Measurements from ENCODE around the gene TRA2A. TPM values are rescaled to one million over a fixed set of nuclear protein-coding genes. Genes with fewer than 3 reads are reported as not detected.
A peak's percentile ranks its signal among the peaks of the same experiment; 100 is the strongest.

Gene TRA2A
- 100 to 1,000 TPM; 108 to 113 TPM for total RNA-seq

- ChIA-PET CTCF (interaction anchor here (1.3 to 1.7 kb wide), 2 partner anchors 14 to 15 kb away, joined by 12 read pairs; no protein-coding TSS in a partner anchor), POLR2A (interaction anchor here (0.8 to 1.6 kb wide), 6 partner anchors 8 to 1040 kb away, joined by 3 to 29 read pairs (median 3); no protein-coding TSS in a partner anchor)
- peaks cover 37% of the 10 kb centered on the region for H3K36me3 Mint-ChIP-seq (ENCODE audit: low read depth)
- peak within 1 kb of the TSS; percentile 100 for H3K27ac Mint-ChIP-seq
- peak; percentile 98 for DNase-seq
- no peaks in the 10 kb centered on the region for H3K9me3 Mint-ChIP-seq (ENCODE audit: insufficient read depth)
- peaks cover 42% of the 10 kb centered on the region for H3K4me1 Mint-ChIP-seq (ENCODE audit: low read depth)
- no peaks in the 10 kb centered on the region for H3K27me3 Mint-ChIP-seq (ENCODE audit: low read depth)
- peak; percentile 94 for ATAC-seq
- peak within 1 kb of the TSS; percentile 100 for H3K4me3 Mint-ChIP-seq
Measured at GRCh38 chr7:23531794-23532489, at the start of gene TRA2A. TSS of gene TRA2A (minus strand) at chr7:23531981. CDS start at chr7:23531824, 157 bp downstream.

- ChIA-PET POLR2A (no interaction called here), CTCF (interaction anchor here (0.6 to 3.3 kb wide), 9 partner anchors 12 to 149 kb away, joined by 3 to 30 read pairs (median 4); partner anchors contain the start of gene STK31)
- Mint-ChIP-seq H3K27me3 (ENCODE audit: low read depth) (peaks cover 14% of the 10 kb centered on the region), H3K36me3 (ENCODE audit: low read depth) (no peaks in the 10 kb centered on the region), H3K27ac (no peak overlapping the region), H3K4me1 (ENCODE audit: low read depth) (no peaks in the 10 kb centered on the region), H3K9me3 (ENCODE audit: insufficient read depth) (no peaks in the 10 kb centered on the region), H3K4me3 (no peak overlapping the region)
- ATAC-seq (peak; percentile 83), DNase-seq (peak; percentile 73)
Measured at GRCh38 chr7:23570592-23571200, 38.9 kb upstream of the TRA2A start.

GRCh38 chr7:23558303-23558702 lies 26.5 kb upstream of the TRA2A start:
- Mint-ChIP-seq H3K36me3 (ENCODE audit: low read depth) (no peaks in the 10 kb centered on the region), H3K4me3 (no peak overlapping the region), H3K27ac (no peak overlapping the region), H3K9me3 (ENCODE audit: insufficient read depth) (no peaks in the 10 kb centered on the region), H3K27me3 (ENCODE audit: low read depth) (peaks cover 17% of the 10 kb centered on the region), H3K4me1 (ENCODE audit: low read depth) (no peaks in the 10 kb centered on the region)
- no peak for ATAC-seq
- CTCF ChIA-PET = interaction anchor here (0.6 to 3.2 kb wide), 2 partner anchors 12 to 109 kb away, joined by 3 to 10 read pairs; no protein-coding TSS in a partner anchor
- POLR2A ChIA-PET = no interaction called here
- DNase-seq = no peak

- Mint-ChIP-seq H3K9me3 (ENCODE audit: insufficient read depth) (no peaks in the 10 kb centered on the region), H3K4me1 (ENCODE audit: low read depth) (peaks cover 11% of the 10 kb centered on the region), H3K27ac (no peak overlapping the region), H3K36me3 (ENCODE audit: low read depth) (no peaks in the 10 kb centered on the region), H3K4me3 (no peak overlapping the region), H3K27me3 (ENCODE audit: low read depth) (peaks cover 2% of the 10 kb centered on the region)
- POLR2A ChIA-PET = no interaction called here
- CTCF ChIA-PET = interaction anchor here (0.7 to 9.5 kb wide), 12 partner anchors 10 to 272 kb away, joined by 3 to 138 read pairs (median 8); partner anchors contain the start of gene STK31
- DNase-seq = no peak
- ATAC-seq = no peak
Measured at GRCh38 chr7:23547662-23548061, 15.9 kb upstream of the TRA2A start.

GRCh38 chr7:23546897-23547572 lies 15.3 kb upstream of the TRA2A start:
- DNase-seq = peak; percentile 86
- Mint-ChIP-seq H3K27me3 (ENCODE audit: low read depth) (peaks cover 2% of the 10 kb centered on the region), H3K4me3 (no peak overlapping the region), H3K27ac (no peak overlapping the region), H3K4me1 (ENCODE audit: low read depth) (peaks cover 11% of the 10 kb centered on the region), H3K9me3 (ENCODE audit: insufficient read depth) (no peaks in the 10 kb centered on the region), H3K36me3 (ENCODE audit: low read depth) (no peaks in the 10 kb centered on the region)
- ChIA-PET POLR2A (interaction anchor here (0.6 kb wide), 1 partner anchor 57 kb away, joined by 3 read pairs; no protein-coding TSS in a partner anchor), CTCF (interaction anchor here (0.6 to 9.5 kb wide), 58 partner anchors 10 to 286 kb away, joined by 3 to 138 read pairs (median 4); partner anchors contain the start of genes CCDC126, FAM221A and STK31)
- ATAC-seq = peak; percentile 82

GRCh38 chr7:23545493-23545892 lies 13.7 kb upstream of the TRA2A start:
- Mint-ChIP-seq H3K27me3 (ENCODE audit: low read depth) (peaks cover 2% of the 10 kb centered on the region), H3K9me3 (ENCODE audit: insufficient read depth) (no peaks in the 10 kb centered on the region), H3K36me3 (ENCODE audit: low read depth) (no peaks in the 10 kb centered on the region), H3K27ac (no peak overlapping the region), H3K4me1 (ENCODE audit: low read depth) (peaks cover 11% of the 10 kb centered on the region), H3K4me3 (no peak overlapping the region)
- DNase-seq (no peak), ATAC-seq (no peak)
- CTCF ChIA-PET = interaction anchor here (0.7 to 9.5 kb wide), 19 partner anchors 13 to 281 kb away, joined by 3 to 138 read pairs (median 5); partner anchors contain the start of gene STK31
- POLR2A ChIA-PET = no interaction called here

GRCh38 chr7:23544913-23545354 lies 13.2 kb upstream of the TRA2A start:
- Mint-ChIP-seq H3K36me3 (ENCODE audit: low read depth) (peaks cover 2% of the 10 kb centered on the region), H3K27ac (no peak overlapping the region), H3K4me3 (no peak overlapping the region), H3K9me3 (ENCODE audit: insufficient read depth) (no peaks in the 10 kb centered on the region), H3K27me3 (ENCODE audit: low read depth) (no peaks in the 10 kb centered on the region), H3K4me1 (ENCODE audit: low read depth) (peaks cover 15% of the 10 kb centered on the region)
- POLR2A ChIA-PET = no interaction called here
- ATAC-seq (peak; percentile 48), DNase-seq (peak; percentile 44)
- CTCF ChIA-PET = interaction anchor here (0.6 to 9.5 kb wide), 18 partner anchors 12 to 280 kb away, joined by 3 to 138 read pairs (median 4); partner anchors contain the start of gene STK31

GRCh38 chr7:23542752-23543151 lies 11.0 kb upstream of the TRA2A start:
- H3K4me1 Mint-ChIP-seq (ENCODE audit: low read depth) = peaks cover 27% of the 10 kb centered on the region
- H3K4me3 Mint-ChIP-seq = no peak overlapping the region
- peaks cover 2% of the 10 kb centered on the region for H3K36me3 Mint-ChIP-seq (ENCODE audit: low read depth)
- ChIA-PET CTCF (interaction anchor here (1.2 to 9.5 kb wide), 4 partner anchors 12 to 267 kb away, joined by 3 to 138 read pairs (median 4); no protein-coding TSS in a partner anchor), POLR2A (interaction anchor here (0.8 kb wide), 1 partner anchor 12 kb away, joined by 4 read pairs; no protein-coding TSS in a partner anchor)
- H3K27me3 Mint-ChIP-seq (ENCODE audit: low read depth) = no peaks in the 10 kb centered on the region
- H3K27ac Mint-ChIP-seq = no peak overlapping the region
- H3K9me3 Mint-ChIP-seq (ENCODE audit: insufficient read depth) = no peaks in the 10 kb centered on the region
- DNase-seq (no peak), ATAC-seq (no peak)

GRCh38 chr7:23539494-23539907 lies 7.7 kb upstream of the TRA2A start:
- Mint-ChIP-seq H3K4me3 (peak overlapping the region; percentile 47), H3K36me3 (ENCODE audit: low read depth) (peaks cover 2% of the 10 kb centered on the region), H3K27me3 (ENCODE audit: low read depth) (no peaks in the 10 kb centered on the region), H3K4me1 (ENCODE audit: low read depth) (peaks cover 19% of the 10 kb centered on the region), H3K9me3 (ENCODE audit: insufficient read depth) (no peaks in the 10 kb centered on the region), H3K27ac (peak overlapping the region; percentile 77)
- ChIA-PET CTCF (interaction anchor here (0.9 to 9.5 kb wide), 11 partner anchors 9 to 277 kb away, joined by 3 to 138 read pairs (median 8); no protein-coding TSS in a partner anchor), POLR2A (interaction anchor here (0.8 to 2.9 kb wide), 4 partner anchors 9 to 62 kb away, joined by 4 to 29 read pairs (median 4); no protein-coding TSS in a partner anchor)
- ATAC-seq (peak; percentile 79), DNase-seq (no peak)

- Mint-ChIP-seq H3K4me1 (ENCODE audit: low read depth) (peaks cover 16% of the 10 kb centered on the region), H3K4me3 (no peak overlapping the region), H3K36me3 (ENCODE audit: low read depth) (peaks cover 2% of the 10 kb centered on the region), H3K9me3 (ENCODE audit: insufficient read depth) (no peaks in the 10 kb centered on the region), H3K27me3 (ENCODE audit: low read depth) (no peaks in the 10 kb centered on the region), H3K27ac (no peak overlapping the region)
- ChIA-PET POLR2A (interaction anchor here (0.6 kb wide), 1 partner anchor 121 kb away, joined by 5 read pairs; no protein-coding TSS in a partner anchor), CTCF (interaction anchor here (1.1 to 9.5 kb wide), 6 partner anchors 8 to 276 kb away, joined by 4 to 138 read pairs (median 13); no protein-coding TSS in a partner anchor)
- no peak for ATAC-seq
- no peak for DNase-seq
Measured at GRCh38 chr7:23538301-23538700, 6.5 kb upstream of the TRA2A start.

GRCh38 chr7:23533238-23533604 lies 1.4 kb upstream of the TRA2A start:
- Mint-ChIP-seq H3K27me3 (ENCODE audit: low read depth) (no peaks in the 10 kb centered on the region), H3K4me3 (no peak overlapping the region), H3K27ac (no peak overlapping the region), H3K36me3 (ENCODE audit: low read depth) (peaks cover 31% of the 10 kb centered on the region), H3K9me3 (ENCODE audit: insufficient read depth) (no peaks in the 10 kb centered on the region), H3K4me1 (ENCODE audit: low read depth) (peaks cover 31% of the 10 kb centered on the region)
- ChIA-PET POLR2A (no interaction called here), CTCF (interaction anchor here (1.0 to 1.3 kb wide), 2 partner anchors 11 to 13 kb away, joined by 6 to 12 read pairs; no protein-coding TSS in a partner anchor)
- DNase-seq (no peak), ATAC-seq (no peak)
